HepG2 (cell line): Measurements from ENCODE around the gene MRPS25. TPM values are rescaled to one million over a fixed set of nuclear protein-coding genes. Genes with fewer than 3 reads are reported as not detected.
A peak's percentile ranks its signal among the peaks of the same experiment; 100 is the strongest.

Experiments used
- CHCHD3 ChIP-seq: sonication (generic); formaldehyde crosslinking; IDR thresholded peaks from 2 replicates; pipeline ENCODE4 v1.8.0; 2022; ENCODE audit warnings: mild to moderate bottlenecking, missing genetic modification reagents, moderate library complexity
- CHD2 ChIP-seq: IDR thresholded peaks from 2 replicates; pipeline ENCODE4 v1.6.1; 2011; ENCODE audit warnings: low read depth, low read length, improper control_type of control experiment
- HOXA9 ChIP-seq: sonication (generic); formaldehyde crosslinking; IDR thresholded peaks from 2 replicates; pipeline ENCODE4 v1.8.1; 2022; ENCODE audit warnings: missing genetic modification reagents, mild to moderate bottlenecking, moderate library complexity, borderline replicate concordance
- IRX3 ChIP-seq: sonication (generic); formaldehyde crosslinking; IDR thresholded peaks from 2 replicates; pipeline ENCODE4 v1.8.1; 2023; ENCODE audit warnings: mild to moderate bottlenecking, low read depth, missing genetic modification reagents, borderline replicate concordance
- MXD3 ChIP-seq: IDR thresholded peaks from 2 replicates; pipeline ENCODE4 v1.6.1; 2016; ENCODE audit warnings: mild to moderate bottlenecking, missing biosample characterization, missing genetic modification reagents
- NONO ChIP-seq, 2 experiments: fragments of 450-650 bp in 1 of 2; sonication (generic) in 1 of 2; formaldehyde crosslinking in 1 of 2; IDR thresholded peaks in 1 of 2; conservative IDR thresholded peaks in 1 of 2; 2 replicates each; pipeline versions ENCODE4 v1.6.1 to v1.8.0; 2017 to 2022; ENCODE audit warnings: mild to moderate bottlenecking in 1 of 2, missing genetic modification reagents in 1 of 2, moderate library complexity in 1 of 2
- PAWR ChIP-seq: sonication (generic); formaldehyde crosslinking; IDR thresholded peaks from 2 replicates; pipeline ENCODE4 v1.4.0; 2020; ENCODE audit warnings: missing genetic modification reagents, mild to moderate bottlenecking, borderline replicate concordance
- TBP ChIP-seq: sonication (generic); formaldehyde crosslinking; IDR thresholded peaks from 2 replicates; pipeline ENCODE4 v1.5.0; 2020; ENCODE audit warnings: missing genetic modification reagents
- ZFP37 ChIP-seq: sonication (generic); formaldehyde crosslinking; IDR thresholded peaks from 2 replicates; pipeline ENCODE4 v1.4.0; 2020; ENCODE audit warnings: missing genetic modification reagents, borderline replicate concordance
- ZFP82 ChIP-seq: sonication (generic); formaldehyde crosslinking; IDR thresholded peaks from 2 replicates; pipeline ENCODE4 v1.5.1; 2020; ENCODE audit warnings: mild to moderate bottlenecking, missing genetic modification reagents, borderline replicate concordance
- ZNF224 ChIP-seq: sonication (generic); formaldehyde crosslinking; IDR thresholded peaks from 2 replicates; pipeline ENCODE4 v1.5.0; 2020; ENCODE audit warnings: mild to moderate bottlenecking, missing genetic modification reagents
- ZNF430 ChIP-seq: sonication (generic); formaldehyde crosslinking; IDR thresholded peaks from 2 replicates; pipeline ENCODE4 v1.9.0; 2021; ENCODE audit warnings: mild to moderate bottlenecking, missing genetic modification reagents
- ZNF546 ChIP-seq: sonication (generic); formaldehyde crosslinking; conservative IDR thresholded peaks from 2 replicates; pipeline ENCODE4 v1.8.1; 2023; ENCODE audit warnings: mild to moderate bottlenecking, missing genetic modification reagents
- ZNF589 ChIP-seq: sonication (generic); formaldehyde crosslinking; conservative IDR thresholded peaks from 2 replicates; pipeline ENCODE4 v1.8.0; 2022; ENCODE audit warnings: mild to moderate bottlenecking, moderate library complexity, missing genetic modification reagents
- ZNF605 ChIP-seq: sonication (generic); formaldehyde crosslinking; IDR thresholded peaks from 2 replicates; pipeline ENCODE4 v1.8.0; 2022; ENCODE audit warnings: mild to moderate bottlenecking, missing genetic modification reagents
- ZNF639 ChIP-seq: conservative IDR thresholded peaks from 2 replicates; pipeline ENCODE4 v1.6.1; 2018; ENCODE audit warnings: missing genetic modification reagents
- ZNF672 ChIP-seq: sonication (generic); formaldehyde crosslinking; IDR thresholded peaks from 2 replicates; pipeline ENCODE4 v1.8.1; 2022; ENCODE audit warnings: missing genetic modification reagents
- ZNF687 ChIP-seq: sonication (generic); formaldehyde crosslinking; IDR thresholded peaks from 2 replicates; pipeline ENCODE4 v1.5.1; 2020; ENCODE audit warnings: mild to moderate bottlenecking, missing genetic modification reagents, moderate library complexity
- ZNF891 ChIP-seq: sonication (generic); formaldehyde crosslinking; IDR thresholded peaks from 2 replicates; pipeline ENCODE4 v1.5.0; 2020; ENCODE audit warnings: mild to moderate bottlenecking, missing genetic modification reagents
- ZSCAN21 ChIP-seq: sonication (generic); formaldehyde crosslinking; IDR thresholded peaks from 2 replicates; pipeline ENCODE4 v1.8.0; 2022; ENCODE audit warnings: mild to moderate bottlenecking, missing genetic modification reagents, moderate library complexity, borderline replicate concordance
- polyA plus RNA-seq, 8 experiments: library from polyadenylated mRNA; depleted of rRNA in 3 of 8; stranded (reverse) in 7 of 8; unstranded in 1 of 8; fragments of >200 nt; fragmentation: Illumina TruSeq in 4 of 8; extraction: Trizol in 4 of 8; gene quantifications; 2 replicates each; pipeline versions ENCODE4 v1.2.1 to v1.2.3, GENCODE V29; 2011 to 2016; ENCODE audit warnings: low read depth in 4 of 8, missing spikeins in 1 of 8, mixed read lengths in 1 of 8; ENCODE audit not compliant: insufficient read depth in 1 of 8
- total RNA-seq, 5 experiments: library from RNA; depleted of rRNA; stranded (reverse); fragments of >200 nt; fragmentation: Illumina TruSeq; extraction: Trizol; gene quantifications; 2 replicates each; pipeline ENCODE4 v1.2.3, GENCODE V29; 2016; ENCODE audit warnings: low read depth in 1 of 5

The MRPS25 gene
- total and polyA plus RNA-seq, 2 of the 13 experiments (the other 11 are each of a cell fraction or from before 2014, with no cell fraction given): 60.1 to 74.3 TPM

- peak; percentile 33; the same call in 1 of the 2 replicates for TF ChIP-seq MXD3 (CRISPR knock-in tag)
- TF ChIP-seq ZNF672 (CRISPR knock-in tag): peak; percentile 53; the same call in 1 of the 2 replicates
- no peak for TF ChIP-seq TBP (CRISPR knock-in tag)
- TF ChIP-seq ZNF430 (CRISPR knock-in tag): peak; percentile 88; the same call in 1 of the 2 replicates
- TF ChIP-seq ZNF639: peak; percentile 96
- TF ChIP-seq ZFP82: peak; percentile 71; the same call in 1 of the 2 replicates
- peak; percentile 96 for TF ChIP-seq HOXA9 (CRISPR knock-in tag)
- TF ChIP-seq CHD2: 0 out of 2 replicates have a peak, but pooled peaks have one; percentile 16
- 0 out of 2 replicates have a peak, but pooled peaks have one; percentile 29 for TF ChIP-seq ZNF546 (CRISPR knock-in tag)
- no peak for TF ChIP-seq NONO (IDR thresholded peaks at IDR 0.05)
- peak; percentile 99 for TF ChIP-seq NONO (CRISPR knock-in tag; conservative IDR thresholded peaks at IDR 0.05)
- peak; percentile 94 for TF ChIP-seq ZNF224 (CRISPR knock-in tag)
- peak; percentile 75; the same call in 1 of the 2 replicates for TF ChIP-seq ZNF605
- TF ChIP-seq CHCHD3 (CRISPR knock-in tag): 0 out of 2 replicates have a peak, but pooled peaks have one; percentile 8
- TF ChIP-seq ZSCAN21: peak; percentile 85
- TF ChIP-seq ZNF687 (CRISPR knock-in tag): peak; percentile 92
- TF ChIP-seq PAWR: 0 out of 2 replicates have a peak, but pooled peaks have one; percentile 22
- TF ChIP-seq ZFP37 (CRISPR knock-in tag): no peak
- peak; percentile 97 for TF ChIP-seq ZNF589 (CRISPR knock-in tag)
- TF ChIP-seq ZNF891 (CRISPR knock-in tag): peak; percentile 84
- peak; percentile 93; the same call in 1 of the 2 replicates for TF ChIP-seq IRX3 (CRISPR knock-in tag)
Observed at GRCh38 chr3:15098503-15099363, 33.6 kb upstream of the MRPS25 start, which contains the start of gene RBSN (continued).
